GM19467 (cell line): ENCODE measurements around the gene FIBIN.
"Not testable (repeated sequence)": the region's sequence is repeated elsewhere in the genome, so short reads cannot be mapped to it uniquely, and the experiment has no call there.

ENCODE experiments used
- ATAC-seq: cut with Tn5 transposase; IDR thresholded peaks from one replicate; pipeline ENCODE4 v1.9.1; 2021; ENCODE audit warnings: mild to moderate bottlenecking, moderate library complexity; ENCODE audit not compliant: unreplicated experiment

The FIBIN gene

DNA sequence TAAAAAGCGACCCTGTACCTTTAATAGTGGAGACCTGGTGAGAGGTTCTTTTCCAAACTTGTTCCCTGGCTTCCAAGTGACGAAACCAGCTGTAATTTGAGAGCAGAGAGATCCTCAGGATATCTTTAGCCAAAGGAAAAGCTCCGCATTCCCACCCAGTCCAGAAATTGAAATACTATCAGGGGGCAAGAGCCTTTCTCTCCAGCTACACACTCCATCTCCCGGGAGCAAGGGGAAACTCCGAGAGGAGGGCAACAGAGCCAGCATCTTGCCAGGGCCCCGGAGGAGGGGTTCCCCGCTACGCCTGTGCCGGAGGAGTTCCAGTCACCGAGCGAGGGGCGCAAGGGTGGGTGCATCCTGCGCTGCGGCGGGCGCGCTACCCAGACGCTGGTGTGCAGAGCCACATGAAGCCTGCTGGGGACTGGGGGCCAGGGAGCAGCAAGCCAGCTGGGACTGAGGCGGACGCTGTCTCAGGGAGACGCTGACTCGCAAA is at the start of gene FIBIN:
Gene FIBIN (plus strand): TSS at position 148 of the 493 bp plus-strand sequence. CDS start 415 bp downstream, outside the sequence.
- no peak for ATAC-seq

DNA sequence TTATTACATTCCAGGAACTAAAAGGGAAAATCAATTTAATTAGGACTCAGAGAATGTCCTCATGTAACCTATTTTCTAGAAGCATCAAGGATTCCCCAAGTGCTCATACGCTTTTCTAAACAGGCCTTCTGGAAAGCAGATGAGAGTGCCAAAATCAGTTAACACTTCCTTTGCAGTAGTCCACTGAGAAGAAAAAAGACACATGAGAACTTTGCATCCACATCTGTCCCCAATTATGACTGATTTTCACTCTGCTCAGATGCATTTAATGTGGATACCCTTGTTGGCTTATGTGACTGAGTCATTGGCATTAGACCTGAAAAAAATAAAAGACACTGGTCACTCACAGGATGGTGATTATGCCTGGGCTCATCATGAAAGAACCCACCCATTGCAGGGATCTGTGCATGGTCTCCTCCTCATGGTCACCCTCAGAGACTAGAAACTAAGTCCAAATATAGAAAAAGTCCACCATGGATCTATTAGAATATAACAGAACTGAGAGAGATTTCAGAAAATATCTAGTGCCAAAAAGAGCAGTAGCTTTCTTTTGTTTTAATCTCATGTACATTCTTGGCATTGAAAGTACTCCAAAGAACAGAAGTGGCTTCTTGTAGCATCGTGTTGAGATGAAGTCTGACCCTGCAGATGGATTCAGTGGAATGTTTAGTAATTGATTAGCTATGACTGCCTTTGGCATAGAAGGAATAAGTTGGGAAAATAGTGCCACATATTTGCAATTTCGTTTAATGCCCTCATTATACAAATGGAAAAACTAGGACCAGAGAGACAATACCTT is 48.8 kb upstream of the FIBIN start:
- ATAC-seq, result no peak

DNA sequence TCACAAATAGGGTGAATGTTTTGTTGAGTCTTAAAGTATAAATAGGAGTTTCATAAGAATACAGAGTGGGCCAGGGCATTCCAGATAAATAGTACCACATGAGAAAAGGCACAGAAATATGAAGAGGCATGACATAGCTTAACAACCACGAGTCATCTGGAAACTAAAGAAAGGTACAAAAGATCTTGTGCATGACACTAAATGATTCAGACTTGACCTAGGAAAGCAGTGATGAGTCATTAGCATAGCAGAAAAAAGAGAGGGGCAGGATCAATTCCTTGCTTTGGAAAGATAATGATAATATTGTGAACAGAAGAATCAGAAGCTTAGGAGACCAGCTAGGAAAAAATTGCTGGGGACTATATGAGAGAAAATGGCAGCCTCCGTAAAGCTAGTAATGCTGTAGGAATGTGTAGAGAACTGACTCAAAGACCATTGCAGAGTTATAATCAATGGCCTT is 47.6 kb upstream of the FIBIN start:
- no peak for ATAC-seq

DNA sequence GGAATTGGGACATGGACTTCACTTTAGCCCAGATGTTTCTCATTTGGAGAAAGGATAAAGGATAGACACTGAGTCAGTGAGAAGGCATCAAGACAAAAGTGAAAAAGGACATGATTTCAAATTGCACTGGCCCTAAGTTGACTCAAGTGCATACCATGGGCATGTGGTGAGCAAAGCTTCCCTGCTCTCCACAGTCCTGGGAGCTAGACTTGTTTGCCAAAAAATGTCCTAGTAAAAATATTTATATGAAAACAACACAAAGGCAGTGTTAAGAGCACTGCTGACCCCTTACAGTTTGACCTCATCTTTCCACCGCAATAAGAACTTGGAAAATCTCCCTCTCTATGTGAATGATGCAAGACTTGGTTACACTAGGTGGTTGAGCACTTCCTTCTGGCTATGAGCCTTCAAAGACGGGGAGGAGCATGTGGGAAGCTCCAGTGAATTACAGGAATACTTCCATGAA is 46.5 kb upstream of the FIBIN start:
- ATAC-seq, result no peak

DNA sequence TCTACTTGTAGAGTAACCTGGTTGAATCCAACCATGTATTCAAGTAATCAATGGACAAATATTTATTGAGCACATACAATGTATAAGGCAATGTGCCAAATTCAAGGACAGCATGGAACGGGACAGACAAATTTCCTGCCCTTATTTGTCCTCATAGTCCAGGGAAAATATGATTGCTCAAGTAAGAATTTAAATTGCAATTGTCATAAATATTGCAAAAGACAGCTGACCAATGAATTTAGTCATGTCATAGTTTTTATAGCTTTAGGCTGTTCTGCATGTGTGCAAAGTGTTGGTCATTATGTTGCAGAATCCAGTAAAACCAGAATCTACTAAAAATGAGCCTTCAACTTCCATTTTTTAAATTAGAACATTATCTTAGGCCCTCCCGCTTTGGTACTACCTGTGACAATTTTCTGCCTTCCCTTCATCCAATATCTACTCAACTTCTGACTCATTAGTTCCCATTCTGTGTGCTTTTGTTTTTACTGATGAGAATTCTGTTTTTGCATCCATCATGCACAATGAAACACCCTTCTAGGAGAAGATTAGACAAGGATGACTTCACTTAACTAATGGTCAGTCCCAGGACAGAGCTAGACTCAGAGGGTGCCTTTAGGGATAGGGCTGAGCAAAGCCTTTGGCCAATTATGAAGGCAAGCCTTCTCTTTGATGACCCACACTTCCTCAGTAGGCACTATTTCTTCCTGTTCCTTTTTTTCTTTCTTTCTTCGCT is 45.8 kb upstream of the FIBIN start:
- ATAC-seq, result no peak

DNA sequence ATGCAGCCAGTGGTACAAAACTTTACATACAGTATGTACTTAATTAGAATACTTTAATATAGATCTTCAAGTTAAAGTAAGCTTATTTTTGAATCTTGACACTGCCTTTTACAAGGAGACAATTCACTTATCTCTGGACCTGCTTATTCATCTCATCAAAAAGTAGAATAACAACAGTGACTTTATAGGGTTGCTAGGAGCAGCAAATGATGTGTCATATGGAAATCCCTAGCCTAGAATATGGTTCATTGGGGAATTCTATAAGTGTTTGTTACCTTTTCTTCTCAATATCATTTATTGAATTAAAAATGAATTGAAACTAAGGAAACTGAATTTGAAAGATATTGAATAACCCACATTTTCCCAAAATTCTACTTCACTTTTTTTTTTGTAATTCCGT is 45.0 kb upstream of the FIBIN start:
- ATAC-seq, result no peak

DNA sequence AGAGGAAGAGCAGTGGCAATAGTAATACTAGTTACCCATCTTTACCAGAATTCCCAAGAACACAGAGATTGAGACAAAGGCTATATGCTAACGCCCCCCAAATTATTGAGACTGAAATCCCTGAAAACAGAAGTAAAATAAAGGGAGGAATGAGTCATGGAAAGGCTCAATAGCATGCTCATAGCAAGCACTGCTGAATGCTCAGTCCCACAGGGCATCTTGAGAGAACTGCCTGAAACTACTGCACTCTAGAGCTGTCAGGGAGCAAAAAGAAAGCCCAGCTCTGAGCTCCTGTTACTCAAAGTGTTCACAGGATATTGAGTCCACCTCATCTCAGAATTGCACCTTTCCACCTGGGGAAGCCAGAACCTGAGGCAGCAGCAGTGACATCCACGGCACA is 44.1 kb upstream of the FIBIN start:
- ATAC-seq, result no peak

DNA sequence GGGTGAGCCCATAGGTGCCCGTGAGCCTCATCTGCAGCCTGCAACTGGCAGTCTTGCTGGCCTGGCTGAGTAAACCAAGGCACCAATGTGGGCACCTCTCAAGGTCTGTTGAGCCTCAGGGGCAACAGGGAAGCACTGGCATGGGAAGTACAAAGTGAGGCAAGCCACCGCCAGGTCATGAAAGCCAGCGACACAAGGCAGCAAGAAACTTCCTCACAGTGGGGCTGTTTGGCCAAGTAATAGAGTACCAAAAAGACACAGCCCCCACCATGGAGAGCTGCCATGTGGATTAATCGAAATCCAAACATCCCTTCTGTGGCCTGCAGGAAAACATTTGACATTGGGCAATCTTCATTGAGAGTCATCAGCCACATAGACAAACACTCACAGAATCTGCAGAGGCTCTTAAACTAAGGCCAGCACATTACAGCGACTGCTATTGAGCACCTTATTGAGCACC is 43.6 kb upstream of the FIBIN start:
- no peak for ATAC-seq

DNA sequence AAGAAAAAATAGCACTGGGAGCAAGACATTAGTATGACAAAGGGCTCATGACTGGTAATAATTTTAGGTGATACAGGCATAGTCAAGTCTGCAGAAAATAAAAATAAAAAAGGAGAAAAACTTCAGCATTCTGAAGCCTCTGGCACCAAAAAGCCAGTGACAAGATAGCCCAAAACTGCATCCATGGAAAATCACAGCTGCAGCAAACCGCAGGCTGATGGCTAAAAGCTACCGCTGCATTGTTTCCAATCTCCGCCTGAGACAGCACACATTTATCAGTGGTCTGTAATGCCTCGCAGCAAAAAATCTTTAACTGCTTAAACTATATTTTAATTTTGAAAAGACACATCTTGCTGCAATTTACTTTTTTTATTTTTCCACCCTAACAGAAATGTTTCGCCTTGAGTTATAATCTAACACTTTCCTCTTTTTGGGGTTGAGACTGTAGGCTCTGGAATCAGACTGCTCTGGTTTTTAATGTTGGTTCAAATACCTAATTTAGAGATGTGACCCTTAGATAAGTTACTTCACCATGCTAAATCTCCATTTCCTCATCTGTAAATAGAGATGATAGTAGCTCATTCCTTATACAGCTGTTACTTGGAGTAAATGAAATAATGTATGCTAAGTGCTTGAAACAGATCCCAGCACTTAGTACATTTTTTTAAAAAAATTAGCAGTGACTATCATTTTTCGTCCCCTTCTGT is 42.0 kb upstream of the FIBIN start:
- no peak for ATAC-seq

DNA sequence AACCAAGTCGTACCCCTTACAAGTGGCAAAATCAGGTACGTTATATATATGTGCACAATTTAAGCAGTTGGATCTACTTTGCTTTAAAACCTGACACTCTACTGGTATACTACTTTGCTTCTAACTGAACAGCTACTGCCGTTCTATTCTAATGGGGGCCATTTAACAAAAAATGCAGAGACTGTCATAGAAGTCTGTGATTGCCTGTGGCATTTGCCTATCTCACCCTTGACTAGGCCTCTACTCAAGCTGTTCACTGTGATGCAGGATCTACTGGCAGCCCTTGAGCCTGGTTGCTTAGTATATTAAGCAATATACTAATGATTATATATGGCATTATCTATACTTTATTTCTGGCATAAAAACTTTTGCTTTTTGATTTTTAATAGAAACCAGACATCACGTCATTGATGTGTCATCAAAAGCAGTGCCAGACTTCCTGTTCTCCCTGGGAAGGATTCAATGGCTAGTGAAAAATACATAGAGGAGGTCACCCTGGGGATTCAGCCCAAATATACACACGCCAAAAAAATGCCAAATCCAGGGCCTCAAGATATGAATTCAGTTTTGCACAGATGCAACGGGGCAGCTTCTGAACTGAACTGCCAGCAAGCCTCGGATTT is 40.0 kb upstream of the FIBIN start:
- ATAC-seq, result no peak

DNA sequence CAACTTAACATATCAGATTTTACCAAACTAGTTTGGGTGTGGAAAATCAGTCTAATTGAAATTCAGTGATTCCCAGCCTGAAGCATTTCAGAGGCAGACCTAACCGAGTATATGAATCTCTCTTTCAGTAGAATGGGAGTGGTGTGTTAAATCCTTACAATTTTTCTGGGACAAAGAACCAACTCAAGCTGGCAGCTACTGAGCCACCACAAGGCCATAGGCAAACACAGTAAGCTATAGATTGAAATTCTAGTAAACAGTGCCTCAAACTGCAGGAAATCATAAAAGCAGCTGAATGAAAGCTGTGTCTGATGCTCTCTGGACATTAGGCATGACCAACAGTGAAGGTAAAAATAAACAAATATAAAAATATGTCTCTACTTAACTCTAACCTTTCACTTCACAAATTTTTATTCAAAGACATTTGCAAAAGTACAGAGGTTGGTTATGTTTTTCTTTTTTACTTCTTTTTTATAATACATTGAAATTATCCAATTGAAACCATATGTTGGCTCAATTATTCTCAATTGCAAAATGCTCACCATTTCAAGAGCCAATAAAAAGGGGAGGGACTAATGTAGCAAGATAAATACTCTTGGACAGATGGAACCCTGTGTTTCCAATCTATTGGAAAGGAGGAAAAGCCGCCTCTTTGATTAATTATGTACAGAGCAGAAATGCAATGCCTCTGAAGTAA is 35.8 kb upstream of the FIBIN start:
- ATAC-seq, result no peak

DNA sequence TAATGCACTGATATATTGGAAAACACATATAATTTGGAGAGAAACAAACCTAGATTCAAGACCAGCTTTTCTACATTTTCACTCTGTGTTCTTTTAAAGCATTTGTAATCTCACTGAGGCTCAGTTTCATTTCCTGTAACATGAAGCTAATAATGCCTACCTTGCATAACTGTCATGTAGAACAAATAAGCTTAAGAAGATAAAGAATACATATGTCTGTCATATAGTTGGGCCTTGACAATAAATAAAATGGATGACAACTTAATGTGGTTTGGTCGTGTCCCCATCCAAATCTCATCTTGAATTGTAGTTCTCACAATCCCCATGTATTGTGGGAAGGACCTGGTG is 35.2 kb upstream of the FIBIN start:
- ATAC-seq, result no peak

DNA sequence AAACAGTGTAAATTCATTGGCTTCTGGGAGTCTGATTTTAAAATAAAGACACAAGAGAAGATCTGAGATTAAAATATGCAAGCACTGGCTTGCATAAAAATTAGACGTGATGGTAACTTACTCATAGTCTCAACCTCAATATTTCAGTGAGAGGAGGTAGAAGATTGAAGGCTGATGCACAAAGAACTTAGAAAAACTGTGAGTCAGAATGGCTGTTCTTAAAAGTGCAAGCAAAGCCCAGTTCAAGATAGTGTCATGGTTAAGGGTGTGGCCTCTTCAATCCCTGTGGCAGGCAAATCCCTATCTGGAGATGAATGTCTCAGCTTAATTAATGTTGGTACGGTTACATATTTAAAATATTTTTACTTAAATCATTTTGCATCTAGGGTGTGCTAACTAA is 33.6 kb upstream of the FIBIN start:
- ATAC-seq, result no peak

DNA sequence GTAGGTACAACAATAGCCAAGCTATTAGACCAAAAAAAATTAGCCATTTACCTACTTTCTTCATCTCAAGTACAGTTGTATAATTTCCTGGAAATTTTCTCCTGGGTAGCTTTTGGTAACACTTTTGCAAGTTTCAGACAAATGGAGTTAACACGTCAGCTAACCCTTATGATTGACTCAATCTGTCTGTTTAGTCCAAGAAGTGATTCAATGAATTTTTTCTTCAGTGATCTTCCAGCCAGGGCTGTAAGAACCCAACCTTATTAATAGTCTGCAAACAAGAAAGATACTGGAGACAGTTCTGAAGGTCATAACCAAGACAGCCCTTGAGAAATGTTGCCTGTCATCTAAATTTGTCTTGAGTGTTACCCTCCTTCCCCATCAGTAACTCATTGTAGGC is 30.1 kb upstream of the FIBIN start:
- ATAC-seq, result no peak

DNA sequence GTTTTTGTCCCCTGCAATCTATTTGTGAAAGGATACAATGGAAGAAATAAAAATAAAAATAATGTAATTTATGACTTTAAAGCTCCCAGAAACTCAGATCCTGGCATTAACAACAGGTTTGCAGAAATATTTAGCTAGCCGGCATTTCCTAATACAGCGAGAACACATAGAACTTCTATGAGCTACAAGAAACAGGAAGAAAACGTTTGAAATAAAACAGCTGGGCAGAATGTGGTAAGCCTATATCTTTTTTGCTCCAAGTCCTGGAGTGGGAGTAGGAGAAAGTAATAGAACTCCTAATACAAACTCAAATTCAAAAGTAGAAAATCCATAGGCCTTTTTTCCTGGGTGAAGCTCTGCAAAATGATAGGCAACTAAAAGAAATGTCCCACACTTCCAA is 29.6 kb upstream of the FIBIN start:
- no peak for ATAC-seq

DNA sequence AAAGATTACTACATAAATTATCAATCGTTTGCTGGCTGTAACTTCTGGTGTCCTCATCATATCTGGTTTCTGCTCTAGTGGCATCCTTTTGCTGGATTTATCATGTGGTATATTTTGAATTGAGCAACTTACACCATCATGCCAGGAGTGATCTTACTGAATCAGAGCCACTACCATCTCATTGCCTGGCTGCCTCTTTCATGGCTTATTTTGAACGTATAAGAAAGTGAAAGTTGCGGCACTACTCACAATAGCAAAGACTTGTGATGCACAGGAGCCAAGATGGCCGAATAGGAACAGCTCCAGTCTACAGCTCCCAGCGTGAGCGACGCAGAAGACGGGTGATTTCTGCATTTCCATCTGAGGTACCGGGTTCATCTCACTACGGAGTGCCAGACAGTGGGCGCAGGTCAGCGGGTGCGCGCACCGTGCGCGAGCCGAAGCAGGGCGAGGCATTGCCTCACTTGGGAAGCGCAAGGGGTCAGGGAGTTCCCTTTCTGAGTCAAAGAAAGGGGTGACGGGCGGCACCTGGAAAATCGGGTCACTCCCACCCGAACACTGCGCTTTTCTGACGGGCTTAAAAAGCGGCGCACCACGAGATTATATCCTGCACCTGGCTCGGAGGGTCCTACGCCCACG is 28.9 kb upstream of the FIBIN start:
- not testable (repeated sequence) for ATAC-seq

DNA sequence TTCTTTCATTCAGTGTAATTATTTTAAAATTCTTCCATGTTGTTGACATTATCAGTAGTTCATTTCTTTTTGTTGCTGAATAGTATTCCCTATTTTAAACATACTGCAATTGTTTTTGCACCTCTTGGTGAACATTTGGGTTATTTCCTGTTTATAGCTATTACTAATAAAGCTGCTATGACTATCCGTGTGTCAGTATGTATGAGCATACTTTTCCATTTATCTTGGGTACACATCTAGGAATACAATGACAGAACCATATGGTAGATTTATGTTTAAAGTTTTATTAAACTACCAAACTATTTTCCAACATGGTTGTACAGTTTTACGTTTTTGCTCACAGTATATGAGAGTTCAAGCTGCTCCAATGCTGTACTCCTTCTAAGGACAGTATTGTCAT is 22.0 kb upstream of the FIBIN start:
- no peak for ATAC-seq

DNA sequence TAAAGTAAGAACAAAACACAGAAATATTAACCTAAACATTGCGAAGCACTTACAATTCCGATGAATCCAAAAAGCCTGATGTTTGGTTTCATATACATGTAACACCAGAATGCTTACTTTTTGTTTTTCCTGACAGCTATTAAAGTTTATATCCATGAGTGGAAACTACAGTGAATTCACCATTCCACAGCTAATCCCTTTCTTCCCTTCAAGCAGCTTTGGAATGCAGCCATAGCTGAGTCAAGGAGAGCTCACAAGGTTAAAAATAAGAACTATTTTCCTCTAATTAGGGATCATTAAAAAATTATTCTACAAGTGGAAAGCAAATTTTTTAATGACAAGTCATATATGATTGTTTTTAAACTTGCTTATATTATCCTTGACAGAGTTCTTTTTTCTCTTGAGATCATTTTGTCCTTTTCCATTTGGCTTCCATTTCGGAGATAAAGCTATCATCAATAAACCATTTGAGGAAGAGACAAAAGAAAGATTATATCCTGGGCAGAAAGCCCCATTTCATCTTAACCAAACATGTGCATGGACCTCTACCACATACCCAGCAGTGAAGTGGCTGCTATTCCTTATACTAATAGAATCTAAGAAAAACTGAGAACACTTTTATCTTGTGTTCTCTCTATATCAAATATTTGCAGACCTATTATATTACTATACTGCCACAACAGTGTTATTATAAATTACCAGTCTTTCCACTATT is 19.7 kb upstream of the FIBIN start:
- no peak for ATAC-seq

DNA sequence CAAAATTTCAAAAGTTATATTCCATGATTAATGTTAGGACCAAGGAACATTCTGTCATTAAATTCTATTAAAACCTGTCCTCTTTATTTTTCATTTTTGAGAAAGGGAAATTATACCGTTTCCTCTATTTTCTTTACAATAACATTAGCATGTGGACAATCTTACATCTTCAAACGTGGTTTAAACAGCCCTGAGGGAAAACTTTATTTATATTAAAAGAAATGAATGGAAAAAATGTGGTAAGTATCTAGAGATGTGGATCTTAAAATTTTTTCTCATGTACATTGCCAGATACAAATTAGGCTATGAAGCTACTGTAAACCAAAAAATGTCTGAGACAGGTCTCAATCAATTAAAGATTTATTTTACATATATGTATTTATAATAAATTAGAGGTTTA is 18.9 kb upstream of the FIBIN start:
- no peak for ATAC-seq
